SJCRH30 (cell line): ENCODE data around the gene MBTPS2. TPM values are rescaled to one million over a fixed set of nuclear protein-coding genes. Genes with fewer than 3 reads are reported as not detected.
"Not testable (repeated sequence)": the region's sequence is repeated elsewhere in the genome, so short reads cannot be mapped to it uniquely, and the experiment has no call there.

ENCODE experiments used
- DNase-seq, 2 experiments: peaks; one replicate each; pipeline ENCODE4 v3.0.0-alpha.2; 2015 to 2020
- H3K27ac ChIP-seq: fragments of 250-450 bp; sonication (Bioruptor Pico); 2 replicates; pipeline ENCODE4 v1.5.1; 2020; ENCODE audit warnings: mild to moderate bottlenecking, moderate library complexity
- H3K27me3 ChIP-seq: fragments of 250-450 bp; sonication (Bioruptor Pico); 2 replicates; pipeline ENCODE4 v1.5.1; 2020; ENCODE audit warnings: mild to moderate bottlenecking, moderate library complexity
- H3K36me3 ChIP-seq: fragments of 250-450 bp; sonication (Bioruptor Pico); 2 replicates; pipeline ENCODE4 v1.5.1; 2020; ENCODE audit warnings: mild to moderate bottlenecking, moderate library complexity
- H3K4me1 ChIP-seq: fragments of 250-450 bp; sonication (Bioruptor Pico); 2 replicates; pipeline ENCODE4 v1.5.1; 2020; ENCODE audit warnings: mild to moderate bottlenecking, moderate library complexity
- H3K4me3 ChIP-seq: fragments of 250-450 bp; sonication (Bioruptor Pico); 2 replicates; pipeline ENCODE4 v1.5.1; 2020; ENCODE audit warnings: mild to moderate bottlenecking, moderate library complexity
- H3K9me3 ChIP-seq: fragments of 250-450 bp; sonication (Bioruptor Pico); replicated peaks from 2 replicates; pipeline ENCODE4 v1.5.1; 2020; ENCODE audit warnings: mild to moderate bottlenecking, moderate library complexity
- total RNA-seq: library from RNA; depleted of rRNA; stranded (reverse); fragments of >200 nt; shearing (Covaris generic); gene quantifications from 2 replicates; pipeline ENCODE4 v1.2.3, GENCODE V29; 2014; rRNA removed

The MBTPS2 gene
- total RNA-seq = 14.0 and 14.6 TPM in 2 replicates

DNA sequence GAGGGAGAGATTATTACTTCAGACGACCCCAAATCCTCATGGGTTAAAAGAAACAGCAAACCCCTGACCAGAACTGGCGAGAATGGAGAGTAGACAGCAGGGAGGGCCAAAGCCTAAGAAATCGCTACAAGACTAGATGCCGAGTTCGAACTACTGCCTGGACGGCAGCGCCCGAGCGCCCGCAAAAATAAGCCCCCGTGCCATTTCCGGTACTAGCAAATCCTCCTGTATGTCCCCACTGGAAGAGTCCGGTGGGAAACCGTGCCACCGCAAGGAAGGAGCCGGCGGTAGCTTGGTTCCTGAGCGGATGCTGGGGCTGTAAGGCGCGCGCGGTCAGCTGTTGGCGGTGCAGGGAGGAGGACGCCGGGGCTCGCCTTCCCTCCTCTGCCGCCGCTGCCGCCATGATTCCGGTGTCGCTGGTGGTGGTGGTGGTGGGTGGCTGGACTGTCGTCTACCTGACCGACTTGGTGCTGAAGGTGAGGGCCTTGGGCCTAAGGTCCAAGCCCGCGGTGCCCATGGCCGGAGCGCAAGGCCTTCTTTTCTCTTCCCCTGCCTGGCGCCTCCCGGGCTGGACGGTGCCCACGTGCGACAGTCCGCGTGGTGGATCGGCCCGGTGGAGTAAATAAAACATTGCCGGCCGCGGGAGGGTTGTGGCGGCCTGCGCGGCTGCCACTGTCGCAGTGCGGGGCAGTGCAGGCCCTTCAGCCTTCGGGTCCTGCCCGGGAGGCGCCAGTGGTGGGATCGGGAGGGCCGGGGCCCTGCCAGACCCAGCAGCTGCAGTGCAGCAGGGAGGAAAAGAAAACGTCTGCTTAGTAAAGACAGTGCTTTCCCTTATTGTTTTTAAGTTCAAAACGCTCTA is at the start of gene MBTPS2:
MBTPS2 (plus strand) TSS at position 284 of the 859 bp plus-strand sequence; CDS start at position 402, 118 bp downstream.
- Histone ChIP-seq H3K27ac (peak within 1 kb of the TSS; percentile 98), H3K27me3 (no peaks in the 10 kb centered on the region), H3K9me3 (no peaks in the 10 kb centered on the region), H3K36me3 (peaks cover 4% of the 10 kb centered on the region), H3K4me1 (peaks cover 9% of the 10 kb centered on the region; the same call in 1 of the 2 replicates), H3K4me3 (peak within 1 kb of the TSS; percentile 93)
- peak; percentile 93 to 95 for DNase-seq

DNA sequence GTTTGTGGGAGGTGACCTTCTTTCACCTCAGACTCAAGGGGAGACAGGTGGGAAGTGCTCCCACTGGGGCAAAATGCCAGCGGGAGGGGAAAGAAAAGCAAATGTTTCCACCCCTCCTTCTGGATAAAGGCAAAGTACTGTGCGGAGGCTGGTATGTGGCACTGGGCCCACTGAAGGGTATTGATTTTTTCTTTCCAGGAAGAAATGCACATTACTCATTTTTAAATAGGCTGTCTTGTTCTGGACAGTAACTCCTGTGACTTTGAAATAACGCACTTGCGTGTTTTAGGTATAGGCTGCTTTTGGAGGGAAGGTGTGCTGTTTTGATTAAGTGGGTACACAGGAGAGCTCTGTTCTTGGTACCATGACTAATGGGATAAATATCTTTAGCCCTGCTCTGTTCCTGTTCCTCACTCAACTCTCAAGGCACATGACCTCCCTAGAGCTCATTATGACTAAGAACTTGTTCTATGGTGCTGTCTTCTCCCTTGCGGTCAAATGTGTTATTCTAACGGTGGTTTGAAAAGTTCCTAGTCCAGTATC is 40.7 kb upstream of the MBTPS2 start:
- Histone ChIP-seq H3K27me3 (no peaks in the 10 kb centered on the region), H3K4me1 (peaks cover 53% of the 10 kb centered on the region), H3K36me3 (no peaks in the 10 kb centered on the region), H3K9me3 (no peaks in the 10 kb centered on the region), H3K27ac (peak overlapping the region; percentile 97), H3K4me3 (no peak overlapping the region)
- peak; percentile 94 to 95 for DNase-seq

DNA sequence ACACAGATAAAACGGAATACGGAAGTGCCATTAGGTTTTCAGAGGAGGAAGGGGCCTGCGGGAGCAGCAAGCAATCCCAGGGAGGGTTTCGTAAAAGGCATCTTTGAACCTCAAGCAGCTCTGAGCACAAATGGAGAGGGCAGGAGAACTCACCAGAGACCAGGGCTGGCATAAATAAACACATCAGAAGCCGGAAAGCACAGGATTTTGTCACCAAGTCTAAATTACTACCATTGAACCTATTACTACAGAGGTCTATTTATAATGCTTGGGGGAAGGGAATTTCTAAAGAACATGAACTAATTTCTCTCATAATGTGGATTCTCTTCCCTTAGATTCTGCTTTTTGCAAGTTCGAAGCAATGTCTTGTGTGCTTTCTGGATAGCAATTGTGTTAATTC is 39.6 kb upstream of the MBTPS2 start:
- Histone ChIP-seq H3K4me3 (no peak overlapping the region), H3K36me3 (no peaks in the 10 kb centered on the region)

DNA sequence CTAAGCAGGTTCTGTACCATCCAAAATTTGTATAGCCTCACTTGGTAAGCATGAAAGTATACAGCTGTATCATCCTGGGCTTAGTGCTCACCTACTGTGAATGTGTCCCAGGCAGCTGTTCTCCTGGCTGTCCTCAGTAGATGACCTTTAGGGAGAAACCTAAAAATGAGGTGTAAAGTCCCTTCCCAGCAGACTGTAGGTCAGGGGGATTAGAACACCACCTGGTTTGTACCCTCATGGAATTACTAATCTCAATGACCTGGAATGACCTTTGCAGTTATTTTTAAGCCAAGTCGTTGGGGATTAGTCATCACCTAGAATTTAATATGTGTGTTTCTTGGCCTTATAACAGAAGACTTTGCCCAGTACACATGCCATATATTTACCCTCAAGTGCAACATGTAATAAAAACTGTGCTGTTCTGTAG is 39.1 kb upstream of the MBTPS2 start:
- Histone ChIP-seq H3K9me3 (no peaks in the 10 kb centered on the region), H3K4me1 (peaks cover 53% of the 10 kb centered on the region), H3K27me3 (no peaks in the 10 kb centered on the region), H3K27ac (peak overlapping the region; percentile 97), H3K4me3 (no peak overlapping the region), H3K36me3 (no peaks in the 10 kb centered on the region)
- DNase-seq = peak; percentile 47 to 80

More for the DNA sequence above, 39.6 kb upstream of the MBTPS2 start:
- no peaks in the 10 kb centered on the region for H3K27me3 ChIP-seq
- peak in 1 of 2 experiments; percentile 31 for DNase-seq
- H3K9me3 ChIP-seq = no peaks in the 10 kb centered on the region
- H3K27ac ChIP-seq = peak overlapping the region; percentile 97
- H3K4me1 ChIP-seq = peaks cover 53% of the 10 kb centered on the region

- H3K9me3 ChIP-seq = no peaks in the 10 kb centered on the region
Observed at GRCh38 chrX:21802054-21802670, 37.3 kb upstream of the MBTPS2 start.

DNA sequence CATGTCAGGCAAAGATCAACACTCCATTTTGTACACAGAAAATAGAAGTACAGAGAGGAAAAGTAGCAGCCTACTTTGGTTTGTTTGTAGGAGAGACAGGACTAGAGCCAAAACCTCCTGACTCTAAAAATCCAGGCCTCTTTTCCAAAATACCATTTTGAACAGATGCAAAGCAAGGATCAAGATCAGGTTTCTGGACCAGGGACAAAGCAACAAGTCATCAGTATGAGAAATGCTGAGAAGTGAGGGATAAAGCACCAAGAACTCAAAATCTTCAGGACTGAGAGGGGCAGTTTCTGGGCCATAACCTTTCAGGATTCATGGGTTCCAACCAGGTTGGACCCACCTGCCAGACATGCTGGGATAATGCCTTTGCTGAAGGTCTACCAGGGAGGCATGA is 36.6 kb upstream of the MBTPS2 start:
- Histone ChIP-seq H3K9me3 (no peaks in the 10 kb centered on the region), H3K27ac (peak overlapping the region; percentile 45), H3K4me3 (no peak overlapping the region), H3K27me3 (no peaks in the 10 kb centered on the region), H3K4me1 (peaks cover 50% of the 10 kb centered on the region), H3K36me3 (no peaks in the 10 kb centered on the region)
- peak; percentile 17 to 78 for DNase-seq

More at GRCh38 chrX:21802054-21802670, 37.3 kb upstream of the MBTPS2 start:
- Histone ChIP-seq H3K27ac (peak overlapping the region; percentile 45), H3K4me3 (no peak overlapping the region), H3K4me1 (peaks cover 53% of the 10 kb centered on the region), H3K36me3 (no peaks in the 10 kb centered on the region), H3K27me3 (no peaks in the 10 kb centered on the region)
- peak; percentile 20 to 62 for DNase-seq

DNA sequence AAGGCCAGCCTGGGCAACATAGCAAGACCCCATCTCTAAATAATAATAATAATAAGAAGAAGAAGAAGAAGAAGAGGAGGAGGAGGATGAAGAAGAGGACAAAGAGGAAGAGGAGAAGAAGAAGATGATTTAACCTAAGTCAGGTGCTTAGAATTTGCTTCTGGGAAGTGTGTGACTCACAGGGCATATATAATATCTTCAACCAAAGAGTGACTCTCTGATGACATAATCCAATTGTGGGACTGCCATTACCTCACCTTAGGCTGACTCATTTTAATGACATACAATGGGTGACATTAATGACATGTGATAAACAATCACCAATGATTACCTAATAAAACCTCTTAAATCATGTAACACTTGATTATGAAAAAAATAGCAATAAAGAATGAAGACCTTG is 32.7 kb upstream of the MBTPS2 start:
- no peaks in the 10 kb centered on the region; the same call in 1 of the 2 replicates for H3K9me3 ChIP-seq
- no peak for DNase-seq

DNA sequence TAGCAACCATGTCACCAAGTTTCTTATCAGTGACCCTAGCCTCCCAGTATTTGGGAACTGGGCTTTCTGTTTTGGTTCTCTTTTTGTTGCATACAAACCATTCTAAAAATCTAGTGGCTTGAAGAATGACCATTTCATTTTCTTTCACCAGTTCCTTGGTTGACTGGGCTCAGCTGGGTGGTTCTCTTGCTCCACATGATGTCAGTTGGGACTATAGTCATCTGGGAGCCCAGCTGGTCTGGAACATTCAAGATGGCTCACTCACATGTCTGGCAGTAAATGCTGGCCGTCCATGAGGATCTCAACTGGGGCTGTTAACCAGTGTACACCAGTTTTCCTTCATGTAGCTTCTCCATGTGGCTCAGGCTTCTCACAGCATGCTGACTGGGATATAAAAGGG is 27.6 kb upstream of the MBTPS2 start:
- H3K27me3 ChIP-seq = no peaks in the 10 kb centered on the region
- DNase-seq = no peak
- H3K27ac ChIP-seq = no peak overlapping the region
- no peaks in the 10 kb centered on the region for H3K36me3 ChIP-seq
- no peak overlapping the region for H3K4me3 ChIP-seq
- H3K4me1 ChIP-seq = peaks cover 2% of the 10 kb centered on the region; the same call in 1 of the 2 replicates
- no peaks in the 10 kb centered on the region; the same call in 1 of the 2 replicates for H3K9me3 ChIP-seq

More for the DNA sequence above, 32.7 kb upstream of the MBTPS2 start:
- H3K4me1 ChIP-seq = peaks cover 14% of the 10 kb centered on the region
- no peaks in the 10 kb centered on the region for H3K36me3 ChIP-seq
- no peak overlapping the region for H3K27ac ChIP-seq
- no peak overlapping the region for H3K4me3 ChIP-seq
- no peaks in the 10 kb centered on the region for H3K27me3 ChIP-seq

GRCh38 chrX:21812628-21813027 is 26.8 kb upstream of the MBTPS2 start:
- no peaks in the 10 kb centered on the region for H3K27me3 ChIP-seq
- H3K27ac ChIP-seq = no peak overlapping the region
- H3K9me3 ChIP-seq = no peaks in the 10 kb centered on the region; the same call in 1 of the 2 replicates
- H3K36me3 ChIP-seq = no peaks in the 10 kb centered on the region
- peaks cover 2% of the 10 kb centered on the region; the same call in 1 of the 2 replicates for H3K4me1 ChIP-seq
- no peak overlapping the region for H3K4me3 ChIP-seq
- DNase-seq = no peak

GRCh38 chrX:21813612-21814368 is 25.6 kb upstream of the MBTPS2 start:
- no peak overlapping the region for H3K4me3 ChIP-seq
- no peaks in the 10 kb centered on the region; the same call in 1 of the 2 replicates for H3K9me3 ChIP-seq
- no peak for DNase-seq
- H3K4me1 ChIP-seq = peaks cover 2% of the 10 kb centered on the region; the same call in 1 of the 2 replicates
- no peaks in the 10 kb centered on the region for H3K36me3 ChIP-seq
- H3K27me3 ChIP-seq = no peaks in the 10 kb centered on the region
- no peak overlapping the region for H3K27ac ChIP-seq

DNA sequence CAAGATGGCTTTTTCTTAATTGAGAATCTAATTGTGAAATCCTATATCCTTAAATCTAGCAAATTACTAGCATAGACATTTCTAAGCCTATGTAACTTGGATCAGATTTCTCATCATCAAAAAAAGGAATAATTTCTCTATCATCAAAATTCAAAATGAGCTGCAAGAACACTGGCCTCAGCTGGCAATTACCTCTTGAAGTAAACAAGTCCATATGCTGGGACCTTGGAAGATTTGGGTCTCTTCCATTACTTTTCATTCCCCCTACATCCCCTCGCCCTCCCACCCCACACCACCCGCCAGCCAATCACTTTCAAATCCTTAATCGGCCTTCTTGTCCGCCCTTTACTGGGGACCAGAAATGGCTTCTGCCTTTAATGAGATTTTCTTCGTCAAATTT is 23.3 kb upstream of the MBTPS2 start:
- Histone ChIP-seq H3K4me3 (no peak overlapping the region), H3K27ac (no peak overlapping the region), H3K4me1 (peaks cover 2% of the 10 kb centered on the region; the same call in 1 of the 2 replicates), H3K27me3 (no peaks in the 10 kb centered on the region), H3K36me3 (no peaks in the 10 kb centered on the region), H3K9me3 (no peaks in the 10 kb centered on the region; the same call in 1 of the 2 replicates)
- no peak for DNase-seq

DNA sequence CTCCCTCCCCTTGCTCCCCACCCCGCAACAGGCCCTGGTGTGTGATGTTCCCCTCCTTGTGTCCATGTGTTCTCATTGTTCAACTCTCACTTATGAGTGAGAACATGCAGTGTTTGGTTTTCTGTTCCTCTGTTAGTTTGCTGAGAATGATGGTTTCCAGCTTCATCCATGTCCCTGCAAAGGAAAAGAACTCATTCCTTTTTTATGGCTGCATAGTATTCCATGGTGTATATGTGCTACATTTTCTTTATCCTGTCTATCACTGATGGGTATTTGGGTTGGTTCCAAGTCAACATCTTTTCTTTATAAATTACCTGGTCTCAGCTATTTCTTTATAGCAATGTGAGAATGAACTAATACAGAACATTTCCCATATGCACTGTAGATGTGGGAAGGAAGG is 19.2 kb upstream of the MBTPS2 start:
- H3K27me3 ChIP-seq, H3K27ac ChIP-seq, DNase-seq, H3K36me3 ChIP-seq, H3K4me3 ChIP-seq, H3K9me3 ChIP-seq, H3K4me1 ChIP-seq: not testable (repeated sequence)

DNA sequence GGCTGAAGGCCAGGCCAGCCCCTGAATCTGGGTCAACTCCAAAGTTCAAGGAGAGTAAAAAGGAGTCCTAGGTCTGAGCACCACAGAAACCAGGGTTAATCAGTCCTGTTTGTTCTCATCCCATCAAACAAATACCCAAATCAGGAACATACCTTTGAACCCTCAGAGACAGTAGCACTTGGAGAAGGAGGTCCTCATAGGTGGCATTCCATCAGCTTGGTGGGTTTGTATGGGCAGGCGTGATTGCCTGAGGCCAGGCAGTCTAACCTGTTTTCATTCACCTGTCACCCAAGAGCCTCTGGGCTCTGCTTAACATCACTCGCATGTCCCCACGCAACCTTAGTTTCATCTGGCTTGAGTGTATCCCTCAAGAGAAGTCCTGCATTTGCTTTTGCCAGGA is 17.5 kb upstream of the MBTPS2 start:
- H3K27me3 ChIP-seq = no peaks in the 10 kb centered on the region
- no peak overlapping the region for H3K27ac ChIP-seq
- no peaks in the 10 kb centered on the region for H3K36me3 ChIP-seq
- H3K9me3 ChIP-seq = no peaks in the 10 kb centered on the region; the same call in 1 of the 2 replicates
- no peak overlapping the region for H3K4me3 ChIP-seq
- no peaks in the 10 kb centered on the region; the same call in 1 of the 2 replicates for H3K4me1 ChIP-seq
- DNase-seq = no peak

- H3K4me3 ChIP-seq = no peak overlapping the region
- H3K27me3 ChIP-seq = no peaks in the 10 kb centered on the region
- no peak overlapping the region for H3K27ac ChIP-seq
- H3K9me3 ChIP-seq = no peaks in the 10 kb centered on the region
- no peak for DNase-seq
- H3K4me1 ChIP-seq = no peaks in the 10 kb centered on the region
- no peaks in the 10 kb centered on the region for H3K36me3 ChIP-seq
Observed at GRCh38 chrX:21831496-21831895, 7.9 kb upstream of the MBTPS2 start.
